HG03095 (cell line): ENCODE results near the gene FCER2.

ENCODE experiments used
- ATAC-seq: cut with Tn5 transposase; IDR thresholded peaks from one replicate; pipeline ENCODE4 v1.9.1; 2021; ENCODE audit warnings: moderate library complexity; ENCODE audit not compliant: unreplicated experiment

The FCER2 gene

DNA sequence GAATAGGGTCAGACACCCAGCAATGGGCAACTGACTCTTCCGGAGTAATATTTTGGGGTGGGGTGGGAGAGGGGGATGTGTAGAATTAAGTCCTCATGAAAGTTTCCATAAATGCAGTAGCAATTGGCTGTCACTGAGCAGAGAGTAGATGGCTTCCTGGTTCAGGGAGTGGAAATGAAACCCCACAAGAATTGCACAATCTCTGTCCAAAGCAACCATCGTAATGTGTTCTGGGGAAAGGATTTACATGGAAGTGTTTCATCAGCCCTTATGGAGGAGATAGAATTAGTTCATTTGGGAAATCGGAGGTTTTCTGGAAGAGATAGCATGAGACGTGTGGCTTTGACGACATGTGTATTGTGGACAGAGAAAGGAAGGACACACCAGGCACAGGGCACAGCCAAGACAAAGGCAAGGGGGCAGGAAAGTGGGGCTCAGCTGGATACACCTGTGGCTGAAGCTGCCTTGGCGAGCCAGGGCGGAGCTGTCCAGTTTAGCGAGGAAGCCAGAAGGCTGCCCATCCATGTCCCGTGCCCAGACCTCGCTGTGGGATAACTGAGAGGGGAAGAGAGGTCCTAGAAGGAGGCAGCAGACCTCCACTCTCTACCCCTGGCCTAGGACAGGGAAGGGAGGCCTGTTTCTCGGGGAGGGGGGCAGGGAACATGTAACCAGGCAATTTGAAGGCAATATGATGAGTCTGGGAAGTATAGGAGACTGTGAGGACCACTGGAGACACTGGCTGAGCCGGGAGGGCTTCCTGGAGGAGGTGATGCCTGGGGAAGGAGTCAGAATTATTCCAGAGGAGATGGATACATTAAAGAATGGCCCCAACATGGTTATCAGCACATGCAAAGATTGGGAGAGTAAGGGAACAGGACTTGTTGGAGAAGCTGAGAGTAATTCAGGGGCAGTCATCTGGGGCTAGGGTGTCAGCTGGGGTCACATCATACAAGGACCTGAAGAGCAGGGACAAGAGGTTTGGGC, 32.6 kb upstream of the FCER2 start:
- no peak for ATAC-seq

DNA sequence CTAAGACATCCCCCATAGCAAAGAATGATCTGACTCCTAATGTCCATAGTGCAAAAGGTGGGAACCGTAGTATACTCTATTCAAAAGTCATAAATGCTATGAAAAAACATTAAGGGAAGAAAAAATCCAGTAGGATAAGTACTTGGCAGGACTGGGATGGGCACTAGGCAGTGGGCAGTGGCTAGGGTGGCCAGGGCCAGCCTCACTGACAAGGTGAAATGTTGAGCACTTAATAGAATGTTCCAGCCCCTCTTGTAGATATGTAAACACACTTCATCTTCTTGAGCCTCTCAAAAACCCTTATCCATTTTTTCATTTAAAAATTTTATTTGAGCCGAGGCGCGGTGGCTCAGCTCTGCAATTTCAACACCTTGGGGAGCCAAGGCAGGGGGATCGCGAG, 31.4 kb upstream of the FCER2 start:
- ATAC-seq, result no peak

DNA sequence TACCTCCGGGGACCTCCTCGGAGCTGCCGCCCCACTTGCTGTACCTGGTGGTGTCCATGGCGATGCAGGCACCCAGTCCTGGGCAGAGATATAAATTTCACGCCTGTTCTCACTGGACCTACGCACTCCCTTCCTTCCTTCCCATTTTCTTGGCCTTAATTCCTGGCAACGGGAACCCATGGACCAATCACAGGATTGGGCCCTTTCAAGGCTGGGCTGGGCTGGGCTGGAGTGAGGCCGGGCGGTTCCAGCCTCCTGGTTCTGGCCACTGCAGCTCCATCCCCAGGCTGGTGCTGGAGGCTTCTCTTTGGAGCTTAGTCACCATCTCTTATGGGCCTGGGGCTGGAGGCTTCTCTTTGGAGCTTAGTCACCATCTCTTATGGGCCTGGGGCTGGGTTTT, 30.1 kb upstream of the FCER2 start, which contains the start of gene CLEC4G:
TSS of gene CLEC4G (minus strand) at position 66 of the 400 bp plus-strand sequence. CDS start at position 58, 8 bp downstream.
- ATAC-seq, result no peak

DNA sequence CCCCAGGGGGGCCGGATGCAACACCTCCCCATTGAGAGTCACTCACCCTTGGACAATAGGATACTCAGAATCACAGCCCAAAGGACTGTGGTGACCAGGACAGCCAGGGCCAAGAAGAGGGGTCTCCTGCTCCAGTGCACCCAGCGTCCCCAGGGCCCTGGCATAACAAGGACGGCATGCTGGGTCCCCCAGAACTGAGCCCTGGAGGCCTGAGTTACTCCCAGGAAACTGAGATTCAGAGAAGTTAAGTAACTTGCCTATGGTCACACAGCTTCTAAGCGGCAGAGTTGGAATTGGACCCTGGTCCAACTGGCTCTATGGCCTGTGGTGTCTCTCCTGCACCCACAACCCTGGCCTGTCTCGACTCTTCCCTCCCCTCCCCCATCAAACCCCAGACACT, 29.7 kb upstream of the FCER2 start:
- no peak for ATAC-seq

DNA sequence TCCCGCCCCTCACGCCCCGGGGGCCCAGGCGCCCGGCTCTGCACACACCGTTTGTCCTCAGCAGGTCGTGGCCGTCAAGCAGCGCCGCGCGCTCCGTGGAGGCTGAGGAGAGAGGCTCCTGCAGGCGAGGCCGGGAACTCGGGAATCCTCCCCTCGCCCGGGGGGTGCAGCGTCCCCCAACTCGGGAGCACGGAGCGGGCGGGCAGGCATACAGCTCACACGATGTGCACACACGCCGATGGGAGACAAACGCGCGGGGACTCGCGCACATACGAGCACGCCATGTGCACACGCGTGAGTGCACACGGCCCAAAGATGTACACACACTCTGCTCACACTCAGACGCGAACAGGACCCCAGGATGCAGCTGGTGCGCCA, 29.3 kb upstream of the FCER2 start:
- ATAC-seq, result no peak

DNA sequence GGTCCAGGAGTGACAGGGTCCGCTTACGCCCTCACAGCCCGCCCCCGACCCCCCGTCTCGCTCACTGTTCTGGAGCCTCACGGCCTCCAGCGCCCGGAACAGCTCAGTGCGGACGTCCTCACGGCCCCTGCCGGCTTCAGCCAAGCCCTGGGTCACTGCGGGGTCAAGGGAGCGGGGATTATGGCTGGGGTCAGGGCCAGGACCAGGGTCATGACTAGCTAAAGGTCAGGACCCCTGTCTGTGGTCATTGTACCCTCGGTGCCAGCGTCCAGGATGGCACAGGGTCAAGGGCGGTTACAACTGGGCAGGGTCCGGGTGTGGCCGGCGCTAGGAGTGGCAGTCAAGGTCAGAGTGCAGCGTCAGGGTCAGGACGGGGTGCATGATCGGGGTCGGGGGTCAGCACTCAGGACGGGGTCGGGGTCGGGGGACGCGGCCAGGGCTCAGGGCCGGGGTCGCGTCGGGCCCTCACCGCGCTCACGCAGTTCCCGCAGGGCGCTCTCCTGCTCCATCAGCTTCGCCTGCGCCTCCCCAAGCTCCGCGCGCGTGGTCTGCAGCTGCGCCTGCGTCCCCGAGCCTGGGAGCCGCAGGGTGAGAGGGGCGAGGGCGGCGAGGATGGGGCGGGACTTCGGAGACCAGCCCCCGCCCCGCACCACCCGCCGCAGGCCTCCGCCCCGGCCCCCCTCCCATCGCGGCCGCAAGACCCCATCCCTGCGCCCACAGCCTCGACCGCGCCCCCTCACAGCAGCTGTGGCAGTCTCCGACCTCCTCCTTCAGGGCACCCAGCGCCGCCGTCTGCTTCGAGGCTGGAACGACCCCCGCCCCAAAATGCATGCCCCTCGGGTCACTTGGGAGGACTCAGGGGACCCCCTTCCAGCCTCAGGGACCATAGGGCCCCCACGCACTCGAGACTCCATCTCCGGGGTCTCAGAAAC, 28.6 kb upstream of the FCER2 start:
- ATAC-seq, result no peak

DNA sequence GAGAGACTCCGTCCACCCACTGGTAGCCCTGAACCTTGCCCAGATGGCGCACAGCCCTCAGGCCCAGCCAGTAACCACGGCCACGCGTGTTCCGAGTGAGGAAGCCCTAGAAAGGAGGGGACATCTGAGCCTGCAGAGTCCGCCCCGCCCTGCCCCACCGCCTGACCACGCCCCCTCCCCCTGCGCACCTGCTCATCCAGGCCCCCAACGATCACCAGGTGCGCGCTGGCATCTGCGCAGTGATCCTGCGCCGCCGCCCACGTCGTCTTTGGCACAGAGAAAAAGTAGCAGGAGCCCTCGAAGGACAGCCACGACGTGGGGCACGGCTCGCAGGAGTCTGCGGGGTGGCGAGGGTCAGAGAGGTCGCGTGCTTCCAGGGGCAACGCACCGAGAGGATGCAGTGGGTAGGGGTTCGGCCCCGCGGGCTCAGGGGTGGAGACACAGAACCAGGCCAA, 27.9 kb upstream of the FCER2 start:
- no peak for ATAC-seq

DNA sequence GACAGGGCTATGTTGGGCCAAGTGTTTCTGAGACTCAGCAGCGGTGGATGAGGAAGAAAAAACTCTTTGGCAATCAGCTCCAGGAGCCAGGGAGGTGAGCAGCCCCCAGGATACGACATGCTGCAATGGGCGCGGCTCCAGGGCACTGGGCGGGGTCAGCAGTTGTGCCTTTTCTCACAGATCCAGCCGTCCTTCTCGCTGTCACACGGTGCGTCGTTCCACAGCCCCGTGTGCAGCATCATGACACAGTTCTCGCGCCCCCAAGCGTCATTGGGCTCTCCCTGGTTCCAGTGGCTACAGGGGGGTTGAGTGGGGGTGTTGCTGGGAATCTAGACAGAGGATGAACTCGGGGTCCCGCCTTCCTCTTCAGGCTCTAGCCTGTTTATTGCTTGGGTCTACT, 27.3 kb upstream of the FCER2 start:
- no peak for ATAC-seq

DNA sequence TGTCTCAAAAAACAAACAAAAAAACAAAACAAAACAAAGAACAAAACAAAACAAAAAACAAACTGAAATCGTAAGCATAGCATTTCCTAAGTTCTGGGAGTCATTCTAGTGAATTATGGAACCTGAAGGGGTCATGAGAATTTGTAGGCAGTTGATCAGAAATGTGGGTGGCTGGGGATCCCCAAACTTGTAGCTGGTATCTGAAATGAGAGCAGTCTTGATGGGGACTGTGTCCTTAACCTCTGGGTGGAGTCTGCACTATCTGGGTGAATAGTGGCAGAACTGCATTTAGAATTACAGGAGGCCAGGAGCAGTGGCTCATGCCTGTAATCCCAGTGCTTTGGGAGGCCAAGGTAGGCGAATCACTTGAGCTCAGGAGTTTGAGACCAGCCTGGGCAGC, 23.9 kb upstream of the FCER2 start:
- no peak for ATAC-seq

DNA sequence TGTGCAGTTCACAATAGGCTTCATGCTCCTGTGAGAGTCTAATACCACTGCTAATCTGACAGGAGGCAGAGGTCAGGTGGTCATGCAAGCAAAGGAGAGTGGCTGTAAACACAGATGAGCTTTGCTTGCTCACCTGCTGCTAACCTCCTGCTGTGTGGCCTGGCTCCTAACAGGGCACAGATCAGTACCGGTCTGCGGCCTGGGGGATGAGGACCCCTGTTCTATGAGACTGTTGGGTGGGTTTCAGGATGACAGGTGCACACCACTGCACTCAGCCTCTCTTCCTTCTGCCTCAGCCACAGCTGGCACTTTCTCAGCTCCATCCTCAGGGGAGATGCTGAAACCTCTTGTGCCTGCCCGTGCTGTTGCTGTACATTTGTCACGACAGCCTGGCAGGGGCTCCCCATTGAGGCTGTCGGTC, 20.3 kb upstream of the FCER2 start:
- no peak for ATAC-seq

DNA sequence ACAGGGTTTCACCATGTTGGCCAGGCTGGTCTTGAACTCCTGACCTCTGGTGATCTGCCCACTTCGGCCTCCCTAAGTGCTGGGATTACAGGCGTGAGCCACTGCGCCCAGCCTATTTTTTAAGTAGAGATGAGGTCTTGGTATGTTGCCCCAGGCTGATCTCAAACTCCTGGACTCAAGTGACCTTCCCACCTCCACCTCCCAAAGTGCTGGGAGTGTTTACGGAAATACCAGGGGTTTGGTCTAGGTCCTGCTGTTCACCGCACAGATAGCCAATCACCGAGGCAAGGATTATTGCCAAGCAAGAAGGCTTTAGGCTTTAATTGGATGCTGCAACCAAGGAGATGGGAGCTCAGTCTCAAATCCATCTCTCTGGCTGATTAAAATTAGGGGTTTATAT, 18.4 kb upstream of the FCER2 start:
- ATAC-seq, result no peak

DNA sequence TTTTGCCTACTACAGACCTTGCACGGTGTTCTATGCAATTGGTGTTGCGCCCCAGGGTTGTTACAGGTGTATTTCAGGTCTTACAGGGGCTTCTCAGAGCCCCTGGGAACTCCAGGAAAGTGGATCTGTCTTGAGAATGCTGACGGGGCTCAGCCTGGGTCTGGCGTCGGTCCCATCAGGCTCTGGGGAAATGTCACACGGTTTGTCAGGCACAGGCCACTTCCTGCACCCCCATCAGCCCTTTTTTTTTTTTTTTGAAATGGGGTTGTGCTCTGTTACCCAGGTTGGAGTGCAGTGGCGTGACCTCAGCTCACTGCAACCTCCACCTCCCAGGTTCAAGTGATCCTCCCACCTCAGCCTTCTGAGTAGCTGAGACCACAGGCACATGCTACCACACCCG, 16.7 kb upstream of the FCER2 start:
- ATAC-seq, result no peak

DNA sequence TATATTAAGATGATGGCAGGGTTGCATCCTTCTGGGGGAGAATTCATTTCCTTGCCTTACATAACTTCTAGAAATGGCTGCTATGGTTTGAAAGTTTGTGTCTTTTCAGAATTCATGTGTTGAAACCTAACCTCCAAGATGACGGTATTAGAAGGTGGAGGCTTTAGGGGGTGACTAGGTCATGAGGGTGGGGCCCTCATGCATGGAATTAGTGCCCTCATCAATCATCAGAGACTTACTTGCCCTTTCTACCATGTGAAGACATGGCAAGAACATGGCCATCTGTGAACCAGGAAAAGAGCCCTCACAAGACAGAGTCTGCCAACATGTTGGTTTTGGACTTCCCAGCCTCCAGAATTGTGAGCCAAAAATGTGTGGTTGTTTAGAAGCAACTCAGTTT, 14.8 kb upstream of the FCER2 start:
- no peak for ATAC-seq

DNA sequence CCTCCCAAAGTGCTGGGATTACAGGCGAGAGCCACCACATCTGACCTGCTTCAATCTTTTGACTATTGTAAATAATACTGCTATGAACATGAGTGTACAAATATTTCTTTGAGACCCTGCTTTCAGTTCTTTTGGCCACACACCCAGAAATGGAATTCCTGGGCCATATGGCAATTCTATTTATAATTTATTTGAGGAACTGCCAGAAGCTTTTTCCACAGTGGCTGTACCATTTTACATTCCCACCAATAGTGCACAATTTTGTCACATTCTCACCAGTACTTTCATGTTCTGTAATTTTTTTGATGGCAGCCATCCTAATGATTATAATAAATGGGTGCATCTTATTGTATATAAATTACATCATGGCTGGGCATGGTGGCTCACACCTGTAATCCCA, 13.7 kb upstream of the FCER2 start:
- no peak for ATAC-seq

DNA sequence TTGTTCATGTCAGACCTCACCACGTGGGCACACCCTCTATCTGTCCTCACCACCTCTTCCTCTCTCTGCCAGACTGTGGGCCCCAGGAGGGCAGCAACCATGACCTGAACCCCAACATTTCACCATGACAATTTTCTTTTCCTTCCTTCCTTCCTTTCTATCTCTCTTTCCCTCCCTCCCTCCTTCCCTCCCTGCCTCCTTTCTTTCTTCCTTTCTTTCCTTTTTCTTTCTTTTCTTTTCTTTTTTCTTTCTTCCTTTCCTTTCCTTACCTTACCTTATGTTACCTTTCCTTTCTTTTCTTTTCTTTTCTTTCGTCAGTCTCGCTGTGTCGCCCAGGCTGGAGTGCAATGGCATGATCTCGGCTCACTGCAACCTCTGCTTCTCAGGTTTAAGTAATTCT, 8.7 kb upstream of the FCER2 start:
- no peak for ATAC-seq

DNA sequence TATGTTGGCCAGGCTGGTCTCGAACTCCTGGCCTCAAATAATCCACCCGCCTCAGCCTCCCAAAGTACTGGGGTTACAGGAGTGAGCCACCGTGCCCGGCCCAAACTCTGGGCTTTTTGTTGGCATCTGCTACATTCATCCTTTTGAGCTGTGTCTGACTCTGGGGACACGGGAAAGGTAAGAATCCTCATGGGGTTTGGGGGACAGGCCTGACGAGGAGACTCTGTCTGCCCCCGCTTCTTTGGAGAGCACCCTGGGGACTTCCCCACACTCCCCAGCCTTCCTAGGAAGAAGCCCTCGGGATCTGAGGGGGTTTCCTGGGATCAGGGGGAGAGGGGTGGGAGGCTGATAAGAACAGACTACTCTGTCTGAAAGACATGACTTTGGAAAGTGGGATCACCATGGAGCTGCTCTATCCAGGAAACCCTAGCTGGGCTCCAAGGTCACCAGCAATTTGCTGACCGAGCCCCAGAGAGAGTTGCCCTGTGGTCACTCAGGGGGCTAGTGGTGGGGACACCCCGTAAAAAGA, 8.1 kb upstream of the FCER2 start:
- ATAC-seq, result no peak

DNA sequence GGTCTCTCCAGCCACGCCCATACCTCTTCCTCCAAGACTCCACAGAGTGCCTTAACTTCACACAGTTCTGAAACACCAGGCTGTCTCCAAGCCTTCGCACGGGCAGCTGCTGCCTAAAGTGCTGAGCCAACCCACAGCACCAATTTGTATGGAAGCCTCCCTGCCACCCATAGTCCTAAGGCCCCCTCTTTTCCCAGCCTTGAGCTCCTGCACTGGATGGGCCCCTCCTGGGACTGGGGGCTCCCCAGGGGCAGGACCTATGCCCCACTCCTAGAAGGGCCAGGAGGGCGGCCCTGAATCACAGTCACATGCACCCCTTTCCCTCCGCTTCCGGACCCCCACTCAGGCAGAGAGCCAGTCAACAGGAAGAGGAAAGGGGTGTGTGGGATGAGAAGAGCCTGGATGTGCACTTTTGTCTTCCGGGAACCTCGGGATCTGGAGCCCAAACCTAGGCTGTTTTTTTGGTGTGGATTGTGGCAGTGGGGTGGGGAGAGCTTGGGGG, 5.1 kb upstream of the FCER2 start:
- ATAC-seq, result no peak

DNA sequence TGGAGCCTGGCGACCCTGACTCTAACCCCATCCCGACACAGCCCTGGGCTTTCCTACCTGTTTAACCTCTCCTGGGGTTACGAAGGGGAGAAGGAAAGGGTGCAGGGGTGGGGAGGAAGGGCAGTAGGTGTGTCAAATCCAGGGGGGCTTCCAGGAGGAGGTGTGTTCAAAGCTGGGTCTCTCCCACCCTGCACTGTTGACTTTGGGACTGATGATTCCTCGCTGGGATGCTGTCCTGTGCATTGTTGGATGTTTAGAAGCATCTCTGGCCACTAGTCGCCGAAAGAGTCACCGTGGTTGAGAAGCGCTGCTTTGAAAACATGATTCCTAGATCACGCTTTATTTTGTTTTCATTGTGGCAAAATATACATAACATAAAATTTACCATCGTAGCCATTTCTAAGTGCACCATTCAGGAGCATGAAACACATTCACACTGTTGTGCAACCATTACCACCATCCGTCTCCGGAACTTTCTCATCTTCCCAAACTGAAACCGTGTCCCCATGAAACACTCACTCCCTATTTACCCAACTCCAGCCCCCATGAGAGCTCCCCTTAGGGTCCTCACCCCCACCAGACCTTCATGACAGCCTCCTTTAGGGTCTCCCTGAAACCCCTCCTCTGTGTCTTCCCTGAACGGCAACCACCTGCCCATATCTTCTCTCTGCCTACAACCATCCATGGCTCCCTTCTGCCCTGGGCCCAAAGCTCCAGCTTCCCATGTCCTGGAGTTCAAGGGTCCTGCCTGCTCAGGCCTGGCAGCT, 4.4 kb upstream of the FCER2 start:
- ATAC-seq, result no peak

DNA sequence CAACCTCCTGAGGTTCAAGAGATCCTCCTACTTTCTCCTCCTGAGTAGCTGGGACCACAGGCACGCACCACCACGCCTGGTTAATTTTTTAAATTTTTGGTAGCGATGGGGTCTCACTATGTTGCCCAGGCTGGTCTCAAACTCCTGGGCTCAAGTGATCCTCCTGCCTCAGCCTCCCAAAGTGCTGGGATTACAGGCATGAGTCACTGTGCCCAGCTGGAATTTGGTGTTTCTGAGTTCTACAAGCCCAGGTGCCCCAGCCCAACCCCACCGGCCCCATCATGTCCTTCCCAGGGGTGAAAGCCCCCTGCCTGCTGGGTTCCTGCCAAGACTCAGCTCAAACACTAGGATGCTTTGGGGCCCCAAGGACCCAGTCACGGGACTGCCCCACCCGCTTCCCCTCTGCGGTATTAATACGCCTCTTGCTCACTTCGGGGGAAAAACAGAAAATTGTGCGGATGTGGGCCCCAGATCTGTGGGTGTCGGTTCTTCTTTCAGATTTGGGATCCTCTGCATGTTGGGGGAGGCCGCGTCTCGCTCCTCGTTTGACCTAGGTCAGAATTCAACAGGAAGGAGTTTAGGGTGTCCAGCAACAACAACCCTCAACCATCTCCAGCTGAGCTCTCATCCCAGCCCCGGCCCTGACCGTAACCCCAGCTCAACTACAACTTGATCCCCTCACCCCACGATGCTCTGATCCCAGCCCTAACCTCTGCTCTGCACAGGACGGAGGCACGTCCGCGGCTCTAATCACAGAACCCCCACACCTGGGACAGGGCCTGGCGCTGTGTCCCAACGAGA, 3.7 kb upstream of the FCER2 start:
- ATAC-seq, result peak; percentile 38
